SK-N-SH (cell line): ENCODE data around the gene IPO9. TPM values are rescaled to one million over a fixed set of nuclear protein-coding genes. Genes with fewer than 3 reads are reported as not detected.

Source experiments
- CTCF ChIA-PET: fragments of 300-600, 350-600 bp; formaldehyde crosslinking; extraction: SDS; loops from one replicate; lab custom pipeline; 2021; lab: Yijun Ruan, JAX
- POLR2A ChIA-PET: fragments of 350-600 bp; sonication (Branson Sonifier 250); formaldehyde crosslinking; extraction: SDS; loops from one replicate; lab custom pipeline; 2020; ENCODE audit warnings: antibody characterized with exemption, inconsistent platforms; lab: Yijun Ruan, JAX
- DNase-seq: peaks from one replicate; pipeline ENCODE4 v3.0.0; 2012
- H2AFZ ChIP-seq: fragments of 200-600 bp; sonication (generic); 2 replicates; pipeline ENCODE4 v1.8.1; 2016; ENCODE audit warnings: antibody characterized with exemption, mild to moderate bottlenecking, low read depth
- H3F3A ChIP-seq: fragments of 200-600 bp; sonication (generic); replicated peaks from 2 replicates; pipeline ENCODE3; 2016; ENCODE audit warnings: antibody characterized with exemption, mild to moderate bottlenecking; ENCODE audit not compliant: insufficient read depth
- H3K27ac ChIP-seq, 2 experiments: fragments of 200-500 bp in 1 of 2; fragments of 200-600 bp in 1 of 2; sonication (Bioruptor generic) in 1 of 2; sonication (generic), shearing (Covaris generic) in 1 of 2; 2 replicates each; pipeline versions ENCODE4 v1.5.1 to v1.6.1; 2014 to 2016; ENCODE audit warnings: low read depth in 2 of 2, inconsistent platforms in 1 of 2, low read length in 1 of 2, mild to moderate bottlenecking in 1 of 2, mixed read lengths in 1 of 2
- H3K27me3 ChIP-seq: fragments of 200-600 bp; sonication (generic), shearing (Covaris generic); 2 replicates; pipeline ENCODE4 v1.6.1; 2016; ENCODE audit warnings: mixed run types; ENCODE audit not compliant: insufficient read depth
- H3K36me3 ChIP-seq, 2 experiments: fragments of 200-500 bp in 1 of 2; fragments of 200-600 bp in 1 of 2; sonication (Bioruptor generic) in 1 of 2; sonication (generic) in 1 of 2; replicated peaks in 1 of 2; 2 replicates each; pipeline versions ENCODE3 to v1.5.1; 2014 to 2016; ENCODE audit warnings: low read length in 1 of 2, mild to moderate bottlenecking in 1 of 2; ENCODE audit not compliant: insufficient read depth in 2 of 2, control insufficient read depth in 1 of 2
- H3K4me1 ChIP-seq, 2 experiments: fragments of 200-500 bp in 1 of 2; fragments of 200-600 bp in 1 of 2; sonication (Bioruptor generic) in 1 of 2; sonication (generic), shearing (Covaris generic) in 1 of 2; 2 replicates each; pipeline versions ENCODE4 v1.5.1 to v1.6.1; 2014 to 2016; ENCODE audit warnings: low read depth in 1 of 2, low read length in 1 of 2, mixed run types in 1 of 2; ENCODE audit not compliant: insufficient read depth in 2 of 2, control insufficient read depth in 1 of 2
- H3K4me2 ChIP-seq: fragments of 200-600 bp; sonication (generic), shearing (Covaris generic); 2 replicates; pipeline ENCODE4 v1.6.1; 2017; ENCODE audit warnings: mixed run types
- H3K4me3 ChIP-seq, 2 experiments: fragments of 200-500 bp in 1 of 2; fragments of 200-600 bp in 1 of 2; sonication (Bioruptor generic) in 1 of 2; sonication (generic), shearing (Covaris generic) in 1 of 2; 2 replicates each; pipeline versions ENCODE4 v1.5.1 to v1.8.1; 2014 to 2016; ENCODE audit warnings: low read depth in 2 of 2, inconsistent platforms in 1 of 2, low read length in 1 of 2, mild to moderate bottlenecking in 1 of 2, mixed read lengths in 1 of 2, moderate library complexity in 1 of 2
- H3K79me2 ChIP-seq: fragments of 200-600 bp; sonication (generic); 2 replicates; pipeline ENCODE4 v1.8.1; 2017; ENCODE audit warnings: mild to moderate bottlenecking; ENCODE audit not compliant: insufficient read depth
- H3K9ac ChIP-seq: fragments of 200-600 bp; sonication (generic); 2 replicates; pipeline ENCODE4 v1.6.1; 2017; ENCODE audit warnings: mixed run types
- H3K9me2 ChIP-seq: fragments of 200-600 bp; sonication (generic); 2 replicates; pipeline ENCODE4 v1.6.1; 2017; ENCODE audit warnings: mixed run types
- H3K9me3 ChIP-seq: fragments of 200-600 bp; sonication (generic); 2 replicates; pipeline ENCODE4 v1.6.1; 2017; ENCODE audit warnings: mixed run types, mild to moderate bottlenecking, moderate library complexity
- H4K20me1 ChIP-seq: fragments of 200-600 bp; sonication (generic); 2 replicates; pipeline ENCODE4 v1.6.1; 2017; ENCODE audit warnings: mild to moderate bottlenecking, mixed run types; ENCODE audit not compliant: insufficient read depth
- ELF1 ChIP-seq: IDR thresholded peaks from 2 replicates; pipeline ENCODE4 v1.4.0; 2012
- EP300 ChIP-seq, 2 experiments: IDR thresholded peaks; 2 replicates each; pipeline versions ENCODE4 v1.4.0 to v1.6.1; 2012; ENCODE audit warnings: borderline replicate concordance in 1 of 2, low read depth in 1 of 2, low read length in 1 of 2
- EZH2phosphoT487 ChIP-seq: fragments of 200-600 bp; sonication (generic); IDR thresholded peaks from 2 replicates; pipeline ENCODE4 v1.6.1; 2017; ENCODE audit warnings: low read depth, mixed run types, mild to moderate bottlenecking, antibody characterized with exemption, moderate library complexity, borderline replicate concordance
- GABPA ChIP-seq: IDR thresholded peaks from 2 replicates; pipeline ENCODE4 v1.4.0; 2012; ENCODE audit warnings: low read depth, mild to moderate bottlenecking
- MXI1 ChIP-seq: IDR thresholded peaks from 2 replicates; pipeline ENCODE4 v1.6.1; 2012; ENCODE audit warnings: mild to moderate bottlenecking, low read depth, low read length, improper control_type of control experiment
- NFIC ChIP-seq: IDR thresholded peaks from 2 replicates; pipeline ENCODE4 v1.4.0; 2012; ENCODE audit warnings: borderline replicate concordance
- RAD21 ChIP-seq: IDR thresholded peaks from 2 replicates; pipeline ENCODE4 v1.6.1; 2012; ENCODE audit warnings: mild to moderate bottlenecking, low read length
- RFX5 ChIP-seq: IDR thresholded peaks from 2 replicates; pipeline ENCODE4 v1.6.1; 2012; ENCODE audit warnings: mild to moderate bottlenecking, improper control_type of control experiment, low read length
- RXRA ChIP-seq: IDR thresholded peaks from 2 replicates; pipeline ENCODE4 v1.4.0; 2012; ENCODE audit warnings: low read depth, mild to moderate bottlenecking, borderline replicate concordance
- TCF12 ChIP-seq: IDR thresholded peaks from 2 replicates; pipeline ENCODE4 v1.4.0; 2012
- WGBS: methylation state at CpG from one replicate; pipeline ENCODE4 v1.1.6; 2017; ENCODE audit warnings: low lambda C conversion rate; 5-methylcytosine and 5-hydroxymethylcytosine counted together
- polyA plus RNA-seq, 3 experiments: library from polyadenylated mRNA; depleted of rRNA; stranded (reverse); fragments of >200 nt; gene quantifications; 2 replicates each; pipeline ENCODE4 v1.2.3, GENCODE V29; 2012
- TF ChIP-seq, protein P1 (sequence below): fragments of 200-600 bp; sonication (generic); IDR thresholded peaks from 2 replicates; pipeline ENCODE4 v1.6.1; 2017; ENCODE audit warnings: antibody characterized with exemption, mild to moderate bottlenecking, moderate library complexity
- TF ChIP-seq, protein P2 (sequence below): IDR thresholded peaks from 2 replicates; pipeline ENCODE4 v1.4.0; 2012; ENCODE audit warnings: low read depth, borderline replicate concordance
- TF ChIP-seq, protein P3 (sequence below): IDR thresholded peaks from 2 replicates; pipeline ENCODE4 v1.6.1; 2012; ENCODE audit warnings: mild to moderate bottlenecking, low read depth, low read length, moderate library complexity
- TF ChIP-seq, protein P4 (sequence below): IDR thresholded peaks from 2 replicates; pipeline ENCODE4 v1.4.0; 2012; ENCODE audit warnings: low read depth, borderline replicate concordance

The IPO9 gene
- polyA plus RNA-seq, 1 of the 3 experiments (the other 2 are of a cell fraction): 24.5 TPM

DNA sequence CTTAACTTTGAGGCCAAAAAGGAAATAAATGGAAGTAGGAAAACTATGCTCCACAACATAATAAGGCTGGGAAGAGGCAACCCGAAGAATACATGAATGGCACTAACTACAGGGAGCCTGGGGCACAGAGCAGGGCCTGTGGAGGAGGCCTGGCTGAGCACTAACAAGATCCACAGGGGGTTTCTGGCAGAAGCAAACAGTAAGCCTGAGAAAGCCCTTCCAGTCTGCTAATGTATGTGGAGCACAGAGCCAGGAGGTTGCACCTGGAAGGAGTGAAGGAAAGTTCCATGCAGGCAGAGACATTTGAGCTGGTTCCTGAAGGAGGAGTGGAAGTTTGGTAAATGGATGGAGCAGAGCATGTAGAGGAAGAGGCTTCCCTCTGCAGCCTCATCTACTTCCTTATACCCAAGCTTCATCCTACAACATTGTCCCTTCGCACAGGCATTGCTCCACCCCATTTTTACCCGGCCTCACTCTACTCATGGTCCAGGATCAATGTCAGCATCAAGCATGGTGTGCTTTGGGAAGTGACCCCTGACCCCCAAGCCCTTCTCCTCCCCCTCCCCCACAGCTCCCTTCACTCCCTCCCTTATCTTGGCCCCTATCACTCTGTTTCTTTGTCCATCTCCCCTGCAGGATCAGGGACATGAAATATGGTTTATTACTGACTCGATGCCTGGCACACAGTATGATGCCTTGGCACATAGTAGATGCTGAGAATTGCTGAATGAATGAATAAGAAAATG lies 83.0 kb downstream of the IPO9 start:
- TF ChIP-seq TCF12 (no peak), EP300 (IDR thresholded peaks at IDR 0.05; ENCODE audit: borderline replicate concordance in 1 of 2, low read depth in 1 of 2, low read length in 1 of 2) (no peak), EZH2phosphoT487 (no peak), RFX5 (no peak), RXRA (no peak)
- TF ChIP-seq, protein P1, sequence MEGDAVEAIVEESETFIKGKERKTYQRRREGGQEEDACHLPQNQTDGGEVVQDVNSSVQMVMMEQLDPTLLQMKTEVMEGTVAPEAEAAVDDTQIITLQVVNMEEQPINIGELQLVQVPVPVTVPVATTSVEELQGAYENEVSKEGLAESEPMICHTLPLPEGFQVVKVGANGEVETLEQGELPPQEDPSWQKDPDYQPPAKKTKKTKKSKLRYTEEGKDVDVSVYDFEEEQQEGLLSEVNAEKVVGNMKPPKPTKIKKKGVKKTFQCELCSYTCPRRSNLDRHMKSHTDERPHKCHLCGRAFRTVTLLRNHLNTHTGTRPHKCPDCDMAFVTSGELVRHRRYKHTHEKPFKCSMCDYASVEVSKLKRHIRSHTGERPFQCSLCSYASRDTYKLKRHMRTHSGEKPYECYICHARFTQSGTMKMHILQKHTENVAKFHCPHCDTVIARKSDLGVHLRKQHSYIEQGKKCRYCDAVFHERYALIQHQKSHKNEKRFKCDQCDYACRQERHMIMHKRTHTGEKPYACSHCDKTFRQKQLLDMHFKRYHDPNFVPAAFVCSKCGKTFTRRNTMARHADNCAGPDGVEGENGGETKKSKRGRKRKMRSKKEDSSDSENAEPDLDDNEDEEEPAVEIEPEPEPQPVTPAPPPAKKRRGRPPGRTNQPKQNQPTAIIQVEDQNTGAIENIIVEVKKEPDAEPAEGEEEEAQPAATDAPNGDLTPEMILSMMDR: no peak
- no peaks in the 10 kb centered on the region for H3K9me2 ChIP-seq
- WGBS: 73% methylated on average over 4 of the region's 4 CpGs
- H3F3A ChIP-seq: peaks cover 6% of the 10 kb centered on the region
- H3K79me2 ChIP-seq: no peaks in the 10 kb centered on the region
- H2AFZ ChIP-seq: no peak overlapping the region
- H3K4me1 ChIP-seq: peaks cover 6 to 9% of the 10 kb centered on the region in 2 experiments
- H4K20me1 ChIP-seq: no peaks in the 10 kb centered on the region
- H3K4me3 ChIP-seq: no peak overlapping the region
- no peaks in the 10 kb centered on the region for H3K9me3 ChIP-seq
- no peak overlapping the region for H3K9ac ChIP-seq
- DNase-seq: no peak
- no peak overlapping the region for H3K27ac ChIP-seq
- H3K27me3 ChIP-seq: no peaks in the 10 kb centered on the region
- ChIA-PET CTCF (interaction anchor here (0.8 to 4.1 kb wide), 2 partner anchors 16 to 400 kb away, joined by 3 to 26 read pairs; no protein-coding TSS in a partner anchor), POLR2A (no interaction called here)
- H3K4me2 ChIP-seq: no peak overlapping the region
- H3K36me3 ChIP-seq: no peaks in the 10 kb centered on the region

DNA sequence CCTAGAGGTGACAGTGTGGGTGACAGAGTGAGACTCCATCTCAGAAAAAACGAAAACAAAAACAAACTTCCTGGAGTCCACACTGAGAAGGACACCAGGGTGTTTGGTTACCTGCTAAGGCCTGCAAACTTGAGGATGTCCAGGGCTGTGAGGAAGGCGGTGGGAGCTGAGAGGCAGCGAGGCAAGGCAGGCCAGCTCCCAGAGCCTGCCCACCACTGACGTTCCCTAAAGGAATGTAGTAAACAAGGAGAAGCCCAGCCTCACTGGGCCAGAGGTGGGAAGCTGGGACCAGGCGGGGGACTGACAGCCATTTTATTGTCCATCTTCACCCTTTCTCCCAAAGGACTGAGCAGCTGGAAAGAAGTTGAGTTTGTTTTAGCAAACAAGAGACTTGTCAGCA lies 83.9 kb downstream of the IPO9 start:
- DNase-seq: no peak
- Histone ChIP-seq H3K4me3 (no peak overlapping the region), H3K9ac (no peak overlapping the region), H3K4me2 (no peak overlapping the region), H3K27me3 (no peaks in the 10 kb centered on the region), H3K36me3 (no peaks in the 10 kb centered on the region), H3F3A (peaks cover 13% of the 10 kb centered on the region), H4K20me1 (no peaks in the 10 kb centered on the region), H2AFZ (no peak overlapping the region), H3K4me1 (peaks cover 14 to 17% of the 10 kb centered on the region in 2 experiments), H3K27ac (no peak overlapping the region), H3K9me3 (no peaks in the 10 kb centered on the region), H3K9me2 (no peaks in the 10 kb centered on the region), H3K79me2 (no peaks in the 10 kb centered on the region)
- CTCF ChIA-PET: interaction anchor here (0.8 to 4.1 kb wide), 3 partner anchors 17 to 401 kb away, joined by 3 to 26 read pairs (median 5); no protein-coding TSS in a partner anchor
- POLR2A ChIA-PET: no interaction called here
- 78% methylated on average over 5 of the region's 5 CpGs for WGBS
- TF ChIP-seq MXI1 (no peak), GABPA (no peak), EP300 (IDR thresholded peaks at IDR 0.05; ENCODE audit: borderline replicate concordance in 1 of 2, low read depth in 1 of 2, low read length in 1 of 2) (no peak), ELF1 (no peak), NFIC (no peak), RAD21 (no peak)
- TF ChIP-seq, protein P2, sequence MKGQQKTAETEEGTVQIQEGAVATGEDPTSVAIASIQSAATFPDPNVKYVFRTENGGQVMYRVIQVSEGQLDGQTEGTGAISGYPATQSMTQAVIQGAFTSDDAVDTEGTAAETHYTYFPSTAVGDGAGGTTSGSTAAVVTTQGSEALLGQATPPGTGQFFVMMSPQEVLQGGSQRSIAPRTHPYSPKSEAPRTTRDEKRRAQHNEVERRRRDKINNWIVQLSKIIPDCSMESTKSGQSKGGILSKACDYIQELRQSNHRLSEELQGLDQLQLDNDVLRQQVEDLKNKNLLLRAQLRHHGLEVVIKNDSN: no peak
- TF ChIP-seq, protein P3, sequence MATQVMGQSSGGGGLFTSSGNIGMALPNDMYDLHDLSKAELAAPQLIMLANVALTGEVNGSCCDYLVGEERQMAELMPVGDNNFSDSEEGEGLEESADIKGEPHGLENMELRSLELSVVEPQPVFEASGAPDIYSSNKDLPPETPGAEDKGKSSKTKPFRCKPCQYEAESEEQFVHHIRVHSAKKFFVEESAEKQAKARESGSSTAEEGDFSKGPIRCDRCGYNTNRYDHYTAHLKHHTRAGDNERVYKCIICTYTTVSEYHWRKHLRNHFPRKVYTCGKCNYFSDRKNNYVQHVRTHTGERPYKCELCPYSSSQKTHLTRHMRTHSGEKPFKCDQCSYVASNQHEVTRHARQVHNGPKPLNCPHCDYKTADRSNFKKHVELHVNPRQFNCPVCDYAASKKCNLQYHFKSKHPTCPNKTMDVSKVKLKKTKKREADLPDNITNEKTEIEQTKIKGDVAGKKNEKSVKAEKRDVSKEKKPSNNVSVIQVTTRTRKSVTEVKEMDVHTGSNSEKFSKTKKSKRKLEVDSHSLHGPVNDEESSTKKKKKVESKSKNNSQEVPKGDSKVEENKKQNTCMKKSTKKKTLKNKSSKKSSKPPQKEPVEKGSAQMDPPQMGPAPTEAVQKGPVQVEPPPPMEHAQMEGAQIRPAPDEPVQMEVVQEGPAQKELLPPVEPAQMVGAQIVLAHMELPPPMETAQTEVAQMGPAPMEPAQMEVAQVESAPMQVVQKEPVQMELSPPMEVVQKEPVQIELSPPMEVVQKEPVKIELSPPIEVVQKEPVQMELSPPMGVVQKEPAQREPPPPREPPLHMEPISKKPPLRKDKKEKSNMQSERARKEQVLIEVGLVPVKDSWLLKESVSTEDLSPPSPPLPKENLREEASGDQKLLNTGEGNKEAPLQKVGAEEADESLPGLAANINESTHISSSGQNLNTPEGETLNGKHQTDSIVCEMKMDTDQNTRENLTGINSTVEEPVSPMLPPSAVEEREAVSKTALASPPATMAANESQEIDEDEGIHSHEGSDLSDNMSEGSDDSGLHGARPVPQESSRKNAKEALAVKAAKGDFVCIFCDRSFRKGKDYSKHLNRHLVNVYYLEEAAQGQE: no peak
- TF ChIP-seq, protein P1: no peak
- TF ChIP-seq, protein P4, sequence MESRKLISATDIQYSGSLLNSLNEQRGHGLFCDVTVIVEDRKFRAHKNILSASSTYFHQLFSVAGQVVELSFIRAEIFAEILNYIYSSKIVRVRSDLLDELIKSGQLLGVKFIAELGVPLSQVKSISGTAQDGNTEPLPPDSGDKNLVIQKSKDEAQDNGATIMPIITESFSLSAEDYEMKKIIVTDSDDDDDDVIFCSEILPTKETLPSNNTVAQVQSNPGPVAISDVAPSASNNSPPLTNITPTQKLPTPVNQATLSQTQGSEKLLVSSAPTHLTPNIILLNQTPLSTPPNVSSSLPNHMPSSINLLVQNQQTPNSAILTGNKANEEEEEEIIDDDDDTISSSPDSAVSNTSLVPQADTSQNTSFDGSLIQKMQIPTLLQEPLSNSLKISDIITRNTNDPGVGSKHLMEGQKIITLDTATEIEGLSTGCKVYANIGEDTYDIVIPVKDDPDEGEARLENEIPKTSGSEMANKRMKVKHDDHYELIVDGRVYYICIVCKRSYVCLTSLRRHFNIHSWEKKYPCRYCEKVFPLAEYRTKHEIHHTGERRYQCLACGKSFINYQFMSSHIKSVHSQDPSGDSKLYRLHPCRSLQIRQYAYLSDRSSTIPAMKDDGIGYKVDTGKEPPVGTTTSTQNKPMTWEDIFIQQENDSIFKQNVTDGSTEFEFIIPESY: no peak
